Amniotic stem cell (primary cell): Measurements from ENCODE around the gene SERTAD2.

Source experiments
- DNase-seq: peaks from one replicate; lab custom pipeline; 2025; lab: John Stamatoyannopoulos, UW

Gene SERTAD2

DNA sequence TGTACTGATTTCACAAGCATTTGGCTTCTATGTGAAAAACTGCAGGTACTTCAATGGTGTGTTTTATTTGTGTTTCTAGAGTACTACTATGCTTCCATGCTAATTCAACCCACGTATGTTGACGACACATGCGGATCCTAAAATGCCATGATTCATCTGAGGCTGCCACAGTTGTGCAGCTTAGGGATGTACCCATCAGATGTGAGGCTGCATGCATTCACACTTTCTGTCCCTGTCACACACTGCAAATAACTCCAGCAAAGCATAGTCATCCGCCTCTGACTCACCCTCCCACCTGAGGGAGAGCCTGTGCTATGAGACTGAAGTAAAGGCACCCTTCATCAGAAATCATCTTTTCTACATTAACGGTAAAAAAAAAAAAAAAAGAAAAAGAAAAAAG, 22.1 kb upstream of the SERTAD2 start:
- no peak for DNase-seq

- no peak for DNase-seq
Observed at GRCh38 chr2:64672708-64673107, 19.0 kb upstream of the SERTAD2 start.

DNA sequence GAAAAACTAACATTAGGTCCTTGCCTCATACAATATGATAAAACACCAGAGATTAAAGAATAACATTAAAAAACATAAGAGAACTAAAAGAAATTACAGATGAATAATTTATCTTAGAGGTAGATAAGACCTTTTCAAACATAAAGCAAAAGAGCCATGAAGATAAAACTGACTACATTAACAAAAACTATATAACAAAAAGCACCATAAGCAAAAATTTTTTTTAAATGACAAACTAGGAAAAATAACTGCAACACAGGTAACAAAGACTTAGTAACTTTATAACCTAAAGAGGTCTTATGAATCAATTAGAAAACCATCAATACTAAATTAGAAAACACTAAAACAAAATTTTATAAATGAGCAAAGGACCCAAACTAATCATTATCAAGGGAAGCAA, 16.3 kb upstream of the SERTAD2 start:
- no peak for DNase-seq

- no peak for DNase-seq
Observed at GRCh38 chr2:64669288-64669687, 15.6 kb upstream of the SERTAD2 start.

- DNase-seq: no peak
Observed at GRCh38 chr2:64668542-64668941, 14.8 kb upstream of the SERTAD2 start.

DNA sequence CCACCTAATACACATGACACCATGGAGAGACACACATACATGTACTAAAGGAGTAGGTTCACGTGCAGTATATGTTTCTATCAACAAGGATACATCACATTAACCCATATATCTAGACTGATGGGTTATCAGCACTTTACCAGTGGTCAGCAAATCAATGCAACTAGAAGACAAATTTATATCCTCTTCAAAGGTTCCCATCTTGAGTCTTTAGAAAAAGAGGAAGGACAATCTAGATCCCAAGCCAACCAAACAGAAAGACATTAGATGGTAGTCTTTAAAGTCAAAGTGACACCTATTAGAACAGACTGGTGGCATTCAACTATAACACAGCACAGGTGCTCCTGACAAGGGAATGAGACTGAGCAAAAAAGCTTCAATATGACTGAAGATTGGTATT, 13.8 kb upstream of the SERTAD2 start:
- DNase-seq: no peak

GRCh38 chr2:64666810-64667438, 13.2 kb upstream of the SERTAD2 start:
- no peak for DNase-seq

GRCh38 chr2:64665709-64666108, 12.0 kb upstream of the SERTAD2 start:
- no peak for DNase-seq

- DNase-seq: no peak
Observed at GRCh38 chr2:64663402-64663801, 9.7 kb upstream of the SERTAD2 start.

- no peak for DNase-seq
Observed at GRCh38 chr2:64661741-64662169, 8.0 kb upstream of the SERTAD2 start.

DNA sequence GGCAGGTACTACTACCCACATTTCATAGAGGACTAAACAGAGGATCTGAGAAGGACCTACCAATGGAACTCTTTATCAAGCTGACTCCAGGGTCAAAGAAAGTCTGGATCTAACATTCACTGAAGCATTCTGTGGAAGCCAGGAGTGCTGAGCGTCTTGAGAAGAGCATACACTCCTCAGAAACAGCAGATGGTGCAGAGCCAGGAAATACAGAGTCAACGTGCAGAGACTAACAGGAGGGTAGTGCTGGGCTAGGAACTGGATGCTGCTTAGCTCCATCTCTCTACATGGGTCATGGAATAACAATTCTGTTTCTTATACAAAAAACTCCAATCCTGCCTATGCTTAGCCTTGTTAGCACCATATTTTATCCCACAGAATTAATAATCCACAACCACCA, 5.5 kb upstream of the SERTAD2 start:
- DNase-seq: no peak

- no peak for DNase-seq
Observed at GRCh38 chr2:64658269-64658668, 4.6 kb upstream of the SERTAD2 start.

DNA sequence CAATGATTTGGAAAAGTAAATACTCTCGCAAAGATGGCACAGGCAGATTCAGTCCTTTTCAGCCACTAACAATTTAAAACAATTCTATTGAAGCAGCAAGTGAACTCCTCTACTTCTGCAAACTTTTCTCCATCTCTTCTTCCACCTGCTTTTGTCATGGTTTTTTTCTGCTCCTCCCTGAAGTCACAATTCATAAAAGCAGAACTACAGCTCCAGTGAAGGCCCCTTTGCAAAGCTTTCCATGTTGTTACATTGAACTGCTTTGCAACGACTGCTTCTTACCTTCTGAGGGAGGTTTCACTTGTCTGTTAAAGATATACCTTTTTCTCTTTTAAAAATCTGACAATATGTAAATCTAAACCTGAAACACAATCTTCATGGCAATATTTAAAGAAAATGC, 3.7 kb upstream of the SERTAD2 start:
- no peak for DNase-seq

- no peak for DNase-seq
Observed at GRCh38 chr2:64656379-64656778, 2.7 kb upstream of the SERTAD2 start.

- DNase-seq: no peak
Observed at GRCh38 chr2:64655873-64656272, 2.2 kb upstream of the SERTAD2 start.

GRCh38 chr2:64655018-64655664, 1.4 kb upstream of the SERTAD2 start:
- peak; percentile 3 for DNase-seq

GRCh38 chr2:64654063-64654811, 524 bp upstream of the SERTAD2 start:
- peak; percentile 74 for DNase-seq

GRCh38 chr2:64652231-64653108, 1.2 kb downstream of the SERTAD2 start:
- peak; percentile 18 for DNase-seq

GRCh38 chr2:64651590-64651989, 2.1 kb downstream of the SERTAD2 start:
- no peak for DNase-seq

- no peak for DNase-seq
Observed at GRCh38 chr2:64650722-64651338, 2.9 kb downstream of the SERTAD2 start.

DNA sequence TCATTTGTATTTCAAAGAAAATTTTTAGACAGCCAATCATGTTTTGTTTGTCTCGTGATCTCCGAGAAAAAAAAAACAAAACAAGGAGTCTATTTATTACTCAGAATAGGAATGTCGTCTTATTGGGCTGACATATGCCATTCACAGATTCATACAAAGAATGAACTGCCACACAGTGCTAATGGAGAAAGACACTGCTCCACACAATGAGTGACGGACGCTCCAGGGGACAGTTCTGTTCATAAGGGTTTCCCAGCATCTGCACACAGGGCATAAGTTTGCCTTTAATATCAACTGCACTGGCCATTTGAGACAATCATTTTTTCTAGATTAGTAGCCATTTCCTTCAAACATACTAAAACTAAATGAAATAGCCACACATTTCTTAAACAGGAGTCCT, 3.4 kb downstream of the SERTAD2 start:
- no peak for DNase-seq

- no peak for DNase-seq
Observed at GRCh38 chr2:64649626-64650025, 4.1 kb downstream of the SERTAD2 start.
